CD4-positive, CD25-positive, alpha-beta regulatory T cell (primary cell): ENCODE data around the gene RGS12. TPM values are rescaled to one million over a fixed set of nuclear protein-coding genes. Genes with fewer than 3 reads are reported as not detected.

ENCODE experiments used
- ATAC-seq, 2 donors: fragments of 150-1000 bp; cut with Tn5 transposase; one replicate each; pipeline ENCODE4 v1.10.0; 2021; ENCODE audit warnings: low read depth in 2 of 2, moderate number of reproducible peaks in 2 of 2, moderate library complexity in 1 of 2
- DNase-seq, 3 donors: peaks; one replicate each; pipeline versions ENCODE4 v3.0.0 to v3.0.0-alpha.2; 2012 to 2022; ENCODE audit warnings: mixed read lengths in 1 of 3
- H3K27ac ChIP-seq: one replicate; pipeline ENCODE4 v1.7.0; 2013; ENCODE audit warnings: mild to moderate bottlenecking, low read length; ENCODE audit not compliant: insufficient read depth, poor library complexity, severe bottlenecking
- H3K27me3 ChIP-seq: one replicate; pipeline ENCODE4 v1.7.0; 2013; ENCODE audit warnings: low read length; ENCODE audit not compliant: control insufficient read depth, insufficient read depth
- H3K36me3 ChIP-seq: one replicate; pipeline ENCODE4 v1.7.0; 2013; ENCODE audit warnings: mild to moderate bottlenecking, low read length, moderate library complexity; ENCODE audit not compliant: control insufficient read depth, insufficient read depth
- H3K4me1 ChIP-seq: 2 replicates; pipeline ENCODE4 v1.7.0; 2013; ENCODE audit warnings: mild to moderate bottlenecking, low read length; ENCODE audit not compliant: insufficient read depth, control insufficient read depth, poor library complexity, severe bottlenecking
- H3K4me3 ChIP-seq: one replicate; pipeline ENCODE4 v1.7.0; 2013; ENCODE audit warnings: low read depth, mild to moderate bottlenecking, low read length, moderate library complexity
- H3K9me3 ChIP-seq, 2 experiments: 1 replicate in 1 of 2; 2 replicates in 1 of 2; pipeline ENCODE4 v1.7.0; 2013; ENCODE audit warnings: low read length in 2 of 2, mild to moderate bottlenecking in 1 of 2, moderate library complexity in 1 of 2; ENCODE audit not compliant: control insufficient read depth in 2 of 2
- H3K27ac Mint-ChIP-seq, 3 donors: one replicate each; pipeline ENCODE4 v1.8.0; 2020 to 2022; ENCODE audit warnings: mild to moderate bottlenecking in 3 of 3, mixed read lengths in 3 of 3, moderate library complexity in 2 of 3
- H3K27me3 Mint-ChIP-seq: one replicate; pipeline ENCODE4 v1.8.0; 2022; ENCODE audit warnings: mild to moderate bottlenecking, mixed read lengths
- H3K36me3 Mint-ChIP-seq: one replicate; pipeline ENCODE4 v1.8.0; 2020; ENCODE audit warnings: mixed read lengths
- H3K4me1 Mint-ChIP-seq, 4 donors: one replicate each; pipeline ENCODE4 v1.8.0; 2020 to 2022; ENCODE audit warnings: mixed read lengths in 4 of 4, mild to moderate bottlenecking in 1 of 4
- H3K4me3 Mint-ChIP-seq, 4 donors: one replicate each; pipeline ENCODE4 v1.8.0; 2020 to 2022; ENCODE audit warnings: mild to moderate bottlenecking in 4 of 4, mixed read lengths in 4 of 4, moderate library complexity in 3 of 4
- H3K9me3 Mint-ChIP-seq, 7 donors: one replicate each; pipeline ENCODE4 v1.8.0; 2020 to 2022; ENCODE audit warnings: mixed read lengths in 7 of 7, mild to moderate bottlenecking in 3 of 7, moderate library complexity in 2 of 7
- polyA plus RNA-seq, 4 donors: library from polyadenylated mRNA; unstranded; fragments of 300-500 nt; fragmentation: Illumina TruSeq; gene quantifications; one replicate each; pipeline ENCODE4 v1.2.3, GENCODE V29; 2021
- total RNA-seq: library from RNA; stranded (reverse); gene quantifications from one replicate; pipeline ENCODE4 v1.2.3, GENCODE V29; 2022

The RGS12 gene
- total and polyA plus RNA-seq, 5 donors from 2014 or later: 3.7 to 27.6 (median 6.6) TPM

- no peak overlapping the region for H3K27ac ChIP-seq
- H3K4me1 ChIP-seq: peaks cover 9% of the 10 kb centered on the region
- Mint-ChIP-seq H3K27me3 (no peaks in the 10 kb centered on the region), H3K9me3 (peaks cover 0 to 1% (median 0%) of the 10 kb centered on the region in 7 donors), H3K27ac (no peak overlapping the region), H3K4me1 (peaks cover 0 to 13% (median 10%) of the 10 kb centered on the region in 4 donors), H3K36me3 (peaks cover 6% of the 10 kb centered on the region), H3K4me3 (no peak overlapping the region)
- DNase-seq (no peak), ATAC-seq (no peak)
- H3K27me3 ChIP-seq: no peaks in the 10 kb centered on the region
- no peaks in the 10 kb centered on the region for H3K36me3 ChIP-seq
- no peak overlapping the region for H3K4me3 ChIP-seq
- no peaks in the 10 kb centered on the region for H3K9me3 ChIP-seq
Measured at GRCh38 chr4:3247399-3248177, 45.2 kb upstream of the RGS12 start.

- Histone ChIP-seq H3K4me3 (no peak overlapping the region), H3K27ac (no peak overlapping the region), H3K27me3 (no peaks in the 10 kb centered on the region), H3K36me3 (no peaks in the 10 kb centered on the region), H3K4me1 (peaks cover 4% of the 10 kb centered on the region), H3K9me3 (no peaks in the 10 kb centered on the region)
- Mint-ChIP-seq H3K36me3 (peaks cover under 1% of the 10 kb centered on the region), H3K4me3 (no peak overlapping the region), H3K9me3 (peaks cover 0 to 1% (median 0%) of the 10 kb centered on the region in 7 donors), H3K27me3 (no peaks in the 10 kb centered on the region), H3K4me1 (peaks cover 0 to 8% (median 5%) of the 10 kb centered on the region in 4 donors), H3K27ac (no peak overlapping the region)
- DNase-seq (no peak), ATAC-seq (no peak)
Measured at GRCh38 chr4:3248178-3248480, 44.7 kb upstream of the RGS12 start.

- H3K4me3 ChIP-seq: no peak within 1 kb of the TSS
- H3K9me3 ChIP-seq: no peaks in the 10 kb centered on the region
- Mint-ChIP-seq H3K4me3 (no peak within 1 kb of the TSS), H3K36me3 (no peaks in the 10 kb centered on the region), H3K4me1 (no peaks in the 10 kb centered on the region), H3K9me3 (peaks cover 0 to 1% (median 0%) of the 10 kb centered on the region in 7 donors), H3K27me3 (no peaks in the 10 kb centered on the region), H3K27ac (no peak within 1 kb of the TSS)
- no peak within 1 kb of the TSS for H3K27ac ChIP-seq
- ATAC-seq: no peak
- peaks cover 2% of the 10 kb centered on the region for H3K4me1 ChIP-seq
- H3K36me3 ChIP-seq: no peaks in the 10 kb centered on the region
- peak in 1 of 3 donors; percentile 27 for DNase-seq
- H3K27me3 ChIP-seq: no peaks in the 10 kb centered on the region
Measured at GRCh38 chr4:3248811-3249661, 43.8 kb upstream of the RGS12 start, which contains the start of gene MSANTD1. Gene MSANTD1, plus strand, starts transcription at chr4:3249159. Its CDS starts 64 bp downstream, at chr4:3249223.

GRCh38 chr4:3249711-3250437, 42.9 kb upstream of the RGS12 start:
- H3K36me3 Mint-ChIP-seq: no peaks in the 10 kb centered on the region
- DNase-seq: no peak
- H3K9me3 Mint-ChIP-seq: peaks cover 0 to 1% (median 0%) of the 10 kb centered on the region in 7 donors
- Histone ChIP-seq H3K27me3 (no peaks in the 10 kb centered on the region), H3K36me3 (no peaks in the 10 kb centered on the region), H3K4me3 (no peak overlapping the region), H3K4me1 (peaks cover 2% of the 10 kb centered on the region), H3K9me3 (no peaks in the 10 kb centered on the region), H3K27ac (no peak overlapping the region)
- H3K27ac Mint-ChIP-seq: peak overlapping the region in 2 of 3 donors; percentile 59 to 72
- ATAC-seq: no peak
- no peaks in the 10 kb centered on the region for H3K27me3 Mint-ChIP-seq
- no peaks in the 10 kb centered on the region for H3K4me1 Mint-ChIP-seq
- no peak overlapping the region for H3K4me3 Mint-ChIP-seq

- H3K4me1 Mint-ChIP-seq: no peaks in the 10 kb centered on the region
- Histone ChIP-seq H3K36me3 (no peaks in the 10 kb centered on the region), H3K9me3 (no peaks in the 10 kb centered on the region), H3K4me3 (no peak overlapping the region), H3K4me1 (peaks cover 2% of the 10 kb centered on the region), H3K27ac (no peak overlapping the region), H3K27me3 (no peaks in the 10 kb centered on the region)
- H3K27me3 Mint-ChIP-seq: no peaks in the 10 kb centered on the region
- peaks cover 0 to 1% (median 0%) of the 10 kb centered on the region in 7 donors for H3K9me3 Mint-ChIP-seq
- H3K4me3 Mint-ChIP-seq: no peak overlapping the region
- peak overlapping the region in 2 of 3 donors; percentile 59 to 72 for H3K27ac Mint-ChIP-seq
- ATAC-seq (no peak), DNase-seq (no peak)
- no peaks in the 10 kb centered on the region for H3K36me3 Mint-ChIP-seq
Measured at GRCh38 chr4:3250438-3250955, 42.3 kb upstream of the RGS12 start.

GRCh38 chr4:3250956-3251690, 41.7 kb upstream of the RGS12 start:
- Mint-ChIP-seq H3K27me3 (no peaks in the 10 kb centered on the region), H3K9me3 (peaks cover 0 to 1% (median 0%) of the 10 kb centered on the region in 7 donors), H3K4me1 (no peaks in the 10 kb centered on the region), H3K4me3 (no peak overlapping the region), H3K36me3 (no peaks in the 10 kb centered on the region), H3K27ac (no peak overlapping the region)
- peaks cover 1% of the 10 kb centered on the region for H3K4me1 ChIP-seq
- H3K36me3 ChIP-seq: no peaks in the 10 kb centered on the region
- no peaks in the 10 kb centered on the region for H3K27me3 ChIP-seq
- H3K9me3 ChIP-seq: no peaks in the 10 kb centered on the region
- ATAC-seq: peak in 1 of 2 donors; percentile 16
- H3K27ac ChIP-seq: no peak overlapping the region
- no peak overlapping the region for H3K4me3 ChIP-seq
- DNase-seq: no peak
